VCaP (cell line): ENCODE results near the gene HMCES.

Source experiments
- H3K27ac ChIP-seq: fragments of 450-650 bp; 2 replicates; pipeline ENCODE4 v1.5.1; 2017
- CTCF ChIP-seq: fragments of 450-650 bp; conservative IDR thresholded peaks from 2 replicates; pipeline ENCODE4 v1.5.1; 2017; ENCODE audit warnings: mild to moderate bottlenecking, moderate library complexity

HMCES gene

GRCh38 chr3:129317848-129318247 lies 39.2 kb downstream of the HMCES start:
- no peak overlapping the region; the same call in 1 of the 2 replicates for H3K27ac ChIP-seq
- no peak for TF ChIP-seq CTCF

- no peak for TF ChIP-seq CTCF
- no peak overlapping the region for H3K27ac ChIP-seq
These were observed 40.3 kb downstream of the HMCES start for GRCh38 chr3:129318921-129319320.

- no peak overlapping the region for H3K27ac ChIP-seq
- no peak for TF ChIP-seq CTCF
These were observed 41.6 kb downstream of the HMCES start for GRCh38 chr3:129320261-129320660.

GRCh38 chr3:129320825-129321487 lies 42.3 kb downstream of the HMCES start:
- H3K27ac ChIP-seq, result no peak overlapping the region
- no peak for TF ChIP-seq CTCF

GRCh38 chr3:129321887-129322286 lies 43.2 kb downstream of the HMCES start:
- TF ChIP-seq CTCF, result no peak
- no peak overlapping the region for H3K27ac ChIP-seq

- no peak for TF ChIP-seq CTCF
These were observed 45.1 kb downstream of the HMCES start for GRCh38 chr3:129323651-129324294.

GRCh38 chr3:129324855-129325254 lies 46.2 kb downstream of the HMCES start:
- TF ChIP-seq CTCF, result no peak
- no peak overlapping the region for H3K27ac ChIP-seq

More at GRCh38 chr3:129323651-129324294, 45.1 kb downstream of the HMCES start:
- no peak overlapping the region for H3K27ac ChIP-seq
